ENCODE measurements around the gene MYCBPAP. TPM values are rescaled to one million over a fixed set of nuclear protein-coding genes. Genes with fewer than 3 reads are reported as not detected.

Gene MYCBPAP
- total RNA-seq, 4 donors from 2014 or later, result 0.42 to 4.6 (median 1.3) TPM

- Histone ChIP-seq H3K4me1 (peaks cover 55% of the 10 kb centered on the region), H3K36me3 (peaks cover 34% of the 10 kb centered on the region), H3K4me3 (no peak overlapping the region), H3K27me3 (no peaks in the 10 kb centered on the region), H3K27ac (peak overlapping the region; percentile 48), H3K9me3 (no peaks in the 10 kb centered on the region)
- WGBS, result 39% methylated on average over 5 of the region's 5 CpGs
- DNase-seq (ENCODE audit: low spot score in 2 of 2), result no peak
- TF ChIP-seq POLR2AphosphoS5 (IDR thresholded peaks at IDR 0.05) (no peak), POLR2A (IDR thresholded peaks at IDR 0.05) (no peak), EP300 (IDR thresholded peaks at IDR 0.05) (no peak), CTCF (IDR thresholded peaks at IDR 0.05) (no peak)
These were observed 25.0 kb upstream of the MYCBPAP start for GRCh38 chr17:50483266-50483665.

GRCh38 chr17:50484386-50485155 is 23.7 kb upstream of the MYCBPAP start:
- TF ChIP-seq POLR2AphosphoS5 (IDR thresholded peaks at IDR 0.05) (no peak), EP300 (IDR thresholded peaks at IDR 0.05) (no peak), POLR2A (IDR thresholded peaks at IDR 0.05) (no peak), CTCF (IDR thresholded peaks at IDR 0.05) (no peak)
- Histone ChIP-seq H3K4me3 (no peak overlapping the region), H3K27ac (no peak overlapping the region), H3K9me3 (no peaks in the 10 kb centered on the region), H3K27me3 (no peaks in the 10 kb centered on the region), H3K4me1 (peaks cover 52% of the 10 kb centered on the region), H3K36me3 (peaks cover 34% of the 10 kb centered on the region)
- WGBS, result 95% methylated on average over 11 of the region's 11 CpGs
- DNase-seq (ENCODE audit: low spot score in 2 of 2), result no peak

- 62% methylated on average over 6 of the region's 17 CpGs for WGBS
- Histone ChIP-seq H3K4me3 (no peak overlapping the region), H3K36me3 (peaks cover 27% of the 10 kb centered on the region), H3K9me3 (no peaks in the 10 kb centered on the region), H3K27ac (peak overlapping the region; percentile 76), H3K27me3 (no peaks in the 10 kb centered on the region), H3K4me1 (peaks cover 28% of the 10 kb centered on the region)
- TF ChIP-seq POLR2AphosphoS5 (IDR thresholded peaks at IDR 0.05), result peak in 1 of 3 donors; percentile 49
- no peak for TF ChIP-seq EP300 (IDR thresholded peaks at IDR 0.05)
- no peak for DNase-seq (ENCODE audit: low spot score in 2 of 2)
These were observed 20.8 kb upstream of the MYCBPAP start for GRCh38 chr17:50487213-50488096.

- H3K4me1 ChIP-seq, result peaks cover 17% of the 10 kb centered on the region
- 90% methylated on average over 2 of the region's 2 CpGs for WGBS
- DNase-seq (ENCODE audit: low spot score in 2 of 2), result no peak
- H3K9me3 ChIP-seq, result no peaks in the 10 kb centered on the region
- no peaks in the 10 kb centered on the region for H3K27me3 ChIP-seq
- H3K4me3 ChIP-seq, result no peak overlapping the region
- no peak for TF ChIP-seq CTCF (IDR thresholded peaks at IDR 0.05)
- no peak for TF ChIP-seq POLR2A (IDR thresholded peaks at IDR 0.05)
- TF ChIP-seq POLR2AphosphoS5 (IDR thresholded peaks at IDR 0.05), result no peak
- TF ChIP-seq EP300 (IDR thresholded peaks at IDR 0.05), result no peak
- H3K36me3 ChIP-seq, result peaks cover 19% of the 10 kb centered on the region
- no peak overlapping the region for H3K27ac ChIP-seq
These were observed 19.4 kb upstream of the MYCBPAP start for GRCh38 chr17:50488880-50489279.

- peaks cover 17% of the 10 kb centered on the region for H3K4me1 ChIP-seq
- no peak for DNase-seq (ENCODE audit: low spot score in 2 of 2)
- no peak for TF ChIP-seq CTCF (IDR thresholded peaks at IDR 0.05)
- no peak for TF ChIP-seq EP300 (IDR thresholded peaks at IDR 0.05)
- no peak for TF ChIP-seq POLR2A (IDR thresholded peaks at IDR 0.05)
- TF ChIP-seq POLR2AphosphoS5 (IDR thresholded peaks at IDR 0.05), result no peak
- H3K27me3 ChIP-seq, result no peaks in the 10 kb centered on the region
- no peak overlapping the region for H3K27ac ChIP-seq
- 34% methylated on average over 1 of the region's 1 CpG for WGBS
- no peak overlapping the region for H3K4me3 ChIP-seq
- H3K36me3 ChIP-seq, result no peaks in the 10 kb centered on the region
- H3K9me3 ChIP-seq, result no peaks in the 10 kb centered on the region
These were observed 16.7 kb upstream of the MYCBPAP start for GRCh38 chr17:50491505-50491904.

Measured in suprapubic skin (tissue), 4 donors.